ENCODE measurements around the gene SRPK3. TPM values are rescaled to one million over a fixed set of nuclear protein-coding genes. Genes with fewer than 3 reads are reported as not detected.
"Not testable (repeated sequence)": the region's sequence is repeated elsewhere in the genome, so short reads cannot be mapped to it uniquely, and the experiment has no call there.

The SRPK3 gene
- total RNA-seq, 1 donor from 2014 or later = not detected

DNA sequence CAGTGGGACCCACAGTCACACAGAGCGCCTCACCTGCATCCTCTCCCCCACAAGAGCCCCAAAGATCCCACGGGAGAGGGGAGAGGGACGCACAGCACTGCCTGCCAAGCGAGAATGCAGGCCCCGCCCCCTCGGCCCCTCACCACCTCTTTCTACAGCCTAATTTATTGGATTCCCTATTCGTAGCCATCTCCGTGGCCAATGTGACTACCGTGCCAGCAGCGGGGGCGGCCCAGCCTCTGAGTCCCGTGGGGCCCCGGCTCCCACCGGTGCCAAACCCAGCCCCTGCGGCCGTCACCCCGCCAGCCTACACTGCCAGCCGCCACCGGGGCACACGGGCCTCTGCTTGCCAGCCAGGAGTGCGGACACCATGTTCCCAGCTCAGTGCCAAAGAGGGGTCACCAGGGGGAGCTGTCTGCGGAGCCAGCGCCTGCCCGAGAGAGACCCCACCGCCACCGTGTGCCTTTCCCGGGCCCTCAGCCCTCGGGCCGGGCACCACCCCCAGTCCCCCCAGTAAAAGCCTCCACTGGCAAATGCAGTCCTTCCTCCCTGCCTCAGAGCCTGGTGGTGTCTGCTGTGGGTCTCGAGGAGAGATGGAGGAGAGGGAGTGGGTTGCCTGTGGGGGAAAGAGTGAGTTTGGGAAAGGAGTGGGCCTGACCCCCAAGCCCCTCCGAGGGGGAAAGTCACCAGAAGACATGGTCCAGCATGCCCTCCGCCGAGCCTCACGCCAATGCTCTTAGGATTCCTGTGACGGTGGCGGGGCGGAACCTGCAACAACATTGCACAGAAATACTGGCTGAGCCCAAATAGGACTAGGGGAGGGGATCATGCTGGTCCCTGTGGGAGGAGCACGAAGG, 36.4 kb upstream of the SRPK3 start:
- Mint-ChIP-seq H3K36me3 (ENCODE audit: unreplicated experiment) (peaks cover 4% of the 10 kb centered on the region), H3K4me3 (ENCODE audit: unreplicated experiment) (no peak overlapping the region), H3K9me3 (ENCODE audit: unreplicated experiment) (peaks cover 4% of the 10 kb centered on the region), H3K4me1 (ENCODE audit: unreplicated experiment) (no peaks in the 10 kb centered on the region), H3K27ac (ENCODE audit: unreplicated experiment) (no peak overlapping the region), H3K27me3 (ENCODE audit: unreplicated experiment) (no peaks in the 10 kb centered on the region)
- TF ChIP-seq, protein P1, sequence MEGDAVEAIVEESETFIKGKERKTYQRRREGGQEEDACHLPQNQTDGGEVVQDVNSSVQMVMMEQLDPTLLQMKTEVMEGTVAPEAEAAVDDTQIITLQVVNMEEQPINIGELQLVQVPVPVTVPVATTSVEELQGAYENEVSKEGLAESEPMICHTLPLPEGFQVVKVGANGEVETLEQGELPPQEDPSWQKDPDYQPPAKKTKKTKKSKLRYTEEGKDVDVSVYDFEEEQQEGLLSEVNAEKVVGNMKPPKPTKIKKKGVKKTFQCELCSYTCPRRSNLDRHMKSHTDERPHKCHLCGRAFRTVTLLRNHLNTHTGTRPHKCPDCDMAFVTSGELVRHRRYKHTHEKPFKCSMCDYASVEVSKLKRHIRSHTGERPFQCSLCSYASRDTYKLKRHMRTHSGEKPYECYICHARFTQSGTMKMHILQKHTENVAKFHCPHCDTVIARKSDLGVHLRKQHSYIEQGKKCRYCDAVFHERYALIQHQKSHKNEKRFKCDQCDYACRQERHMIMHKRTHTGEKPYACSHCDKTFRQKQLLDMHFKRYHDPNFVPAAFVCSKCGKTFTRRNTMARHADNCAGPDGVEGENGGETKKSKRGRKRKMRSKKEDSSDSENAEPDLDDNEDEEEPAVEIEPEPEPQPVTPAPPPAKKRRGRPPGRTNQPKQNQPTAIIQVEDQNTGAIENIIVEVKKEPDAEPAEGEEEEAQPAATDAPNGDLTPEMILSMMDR (IDR thresholded peaks at IDR 0.05) = no peak
- no peak for DNase-seq (ENCODE audit: extremely low spot score, unreplicated experiment)

DNA sequence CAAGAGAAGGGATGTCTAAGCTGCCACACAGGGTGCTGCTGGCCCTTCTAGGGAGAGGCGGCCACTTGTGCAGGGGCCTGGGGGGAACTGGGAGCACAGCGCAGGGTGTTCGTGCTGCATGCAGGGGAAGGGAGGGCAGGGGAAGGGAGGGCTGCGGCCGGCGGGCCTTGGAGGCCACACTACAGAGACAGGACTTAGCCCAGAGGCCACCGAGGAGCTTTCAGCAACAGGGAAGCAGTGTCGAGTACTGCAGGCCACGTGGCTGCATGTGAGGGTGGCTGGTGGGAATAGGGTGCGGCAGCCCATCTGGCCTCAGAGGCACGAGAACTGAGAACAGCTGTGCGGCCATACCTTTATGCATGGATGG, 35.8 kb upstream of the SRPK3 start:
- H3K4me1 Mint-ChIP-seq (ENCODE audit: unreplicated experiment); H3K9me3 Mint-ChIP-seq (ENCODE audit: unreplicated experiment); DNase-seq (ENCODE audit: extremely low spot score, unreplicated experiment); H3K4me3 Mint-ChIP-seq (ENCODE audit: unreplicated experiment); H3K36me3 Mint-ChIP-seq (ENCODE audit: unreplicated experiment); H3K27me3 Mint-ChIP-seq (ENCODE audit: unreplicated experiment); H3K27ac Mint-ChIP-seq (ENCODE audit: unreplicated experiment): not testable (repeated sequence)

DNA sequence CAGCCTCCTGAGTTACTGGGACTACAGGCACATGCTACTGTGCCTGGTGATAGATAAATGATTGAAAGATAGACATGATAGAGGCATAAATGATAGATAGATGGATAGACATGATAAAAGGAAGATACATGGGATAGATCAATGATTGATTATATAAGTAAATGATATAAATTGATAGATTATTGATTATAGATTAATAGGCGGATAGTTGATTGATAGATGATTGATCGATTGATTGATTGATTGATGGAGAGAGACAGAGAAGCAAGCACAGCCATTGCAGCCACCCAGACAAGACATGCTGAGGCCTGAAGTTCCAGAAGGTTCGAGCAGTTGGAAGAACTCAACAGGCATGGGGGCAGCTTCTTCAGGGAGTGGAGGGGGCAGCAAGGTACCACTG, 34.5 kb upstream of the SRPK3 start:
- Mint-ChIP-seq H3K4me1 (ENCODE audit: unreplicated experiment) (no peaks in the 10 kb centered on the region), H3K27ac (ENCODE audit: unreplicated experiment) (no peak overlapping the region), H3K4me3 (ENCODE audit: unreplicated experiment) (no peak overlapping the region), H3K9me3 (ENCODE audit: unreplicated experiment) (peaks cover 4% of the 10 kb centered on the region), H3K36me3 (ENCODE audit: unreplicated experiment) (no peaks in the 10 kb centered on the region), H3K27me3 (ENCODE audit: unreplicated experiment) (no peaks in the 10 kb centered on the region)
- no peak for DNase-seq (ENCODE audit: extremely low spot score, unreplicated experiment)
- TF ChIP-seq, protein P1 (IDR thresholded peaks at IDR 0.05) = no peak

DNA sequence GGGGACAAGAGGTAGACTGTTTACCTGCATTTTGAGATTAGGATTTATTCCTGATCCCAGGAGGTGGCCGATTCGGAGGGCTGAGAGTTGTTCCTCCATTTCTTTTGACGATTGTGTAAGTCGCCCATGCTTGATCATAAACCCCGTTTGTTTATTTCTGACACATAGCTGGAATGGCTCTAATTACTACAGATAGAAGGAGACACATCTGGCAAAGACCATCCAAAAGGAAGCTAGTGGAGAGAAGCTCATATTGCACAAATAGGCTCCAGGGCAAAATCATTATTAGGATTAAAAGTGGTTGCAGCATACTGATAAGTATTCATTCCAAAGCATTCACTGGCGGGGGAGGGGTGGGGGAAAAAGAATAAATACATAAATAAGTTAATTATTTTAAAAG, 33.9 kb upstream of the SRPK3 start:
- H3K4me1 Mint-ChIP-seq (ENCODE audit: unreplicated experiment); H3K27me3 Mint-ChIP-seq (ENCODE audit: unreplicated experiment); H3K36me3 Mint-ChIP-seq (ENCODE audit: unreplicated experiment); H3K4me3 Mint-ChIP-seq (ENCODE audit: unreplicated experiment); DNase-seq (ENCODE audit: extremely low spot score, unreplicated experiment); H3K27ac Mint-ChIP-seq (ENCODE audit: unreplicated experiment); H3K9me3 Mint-ChIP-seq (ENCODE audit: unreplicated experiment): not testable (repeated sequence)

DNA sequence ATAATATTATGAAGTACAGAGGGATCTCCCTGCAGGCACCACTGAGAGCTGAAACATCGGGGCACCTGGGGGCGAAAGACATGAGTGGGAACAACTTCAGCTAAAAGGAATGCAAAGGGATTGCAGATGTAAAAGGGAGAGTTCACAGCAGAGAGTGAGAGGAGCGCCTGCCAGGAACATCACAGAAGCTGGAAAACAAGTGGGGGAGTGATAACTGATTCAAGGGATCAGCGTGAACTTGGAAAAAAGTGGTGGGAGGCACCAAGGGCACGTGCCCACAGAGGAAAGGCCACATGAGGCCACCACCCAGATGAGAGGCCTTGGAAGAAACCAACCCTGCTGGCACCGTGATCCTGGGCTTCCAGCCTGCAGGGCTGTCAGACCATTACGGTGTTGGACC, 31.8 kb upstream of the SRPK3 start:
- H3K4me3 Mint-ChIP-seq (ENCODE audit: unreplicated experiment); H3K27ac Mint-ChIP-seq (ENCODE audit: unreplicated experiment); H3K9me3 Mint-ChIP-seq (ENCODE audit: unreplicated experiment); H3K4me1 Mint-ChIP-seq (ENCODE audit: unreplicated experiment); H3K27me3 Mint-ChIP-seq (ENCODE audit: unreplicated experiment); DNase-seq (ENCODE audit: extremely low spot score, unreplicated experiment); H3K36me3 Mint-ChIP-seq (ENCODE audit: unreplicated experiment): not testable (repeated sequence)

DNA sequence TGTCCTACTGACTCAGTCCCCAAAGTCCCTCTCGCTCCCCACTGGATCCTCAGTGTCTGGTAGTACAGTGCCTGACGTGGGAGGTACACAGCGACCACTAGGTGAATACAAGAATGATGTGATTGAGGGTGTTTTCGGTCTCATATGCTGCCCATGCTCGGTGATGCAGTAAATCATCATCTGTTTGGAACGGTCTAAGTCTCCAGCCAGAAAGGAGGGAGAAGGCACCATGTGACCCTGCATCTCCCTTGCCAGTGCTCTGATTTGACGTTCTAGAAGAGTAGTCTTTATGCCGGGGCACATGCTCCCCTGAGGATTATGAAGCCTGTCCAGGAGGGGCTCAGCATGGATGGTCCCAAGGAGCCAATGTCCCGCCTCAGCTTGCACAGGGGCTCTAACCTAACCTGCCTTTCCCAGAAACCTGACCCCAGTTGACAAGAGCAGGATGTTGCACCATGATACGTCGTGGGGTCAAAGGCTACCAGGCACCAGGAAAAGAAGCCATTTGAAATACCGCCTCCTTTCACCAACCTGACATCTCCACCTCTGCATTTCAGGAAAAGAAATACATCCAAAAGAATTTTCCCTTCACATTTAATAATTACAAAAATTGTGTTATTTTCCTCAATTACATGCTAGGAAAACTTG, 30.6 kb upstream of the SRPK3 start:
- Mint-ChIP-seq H3K4me1 (ENCODE audit: unreplicated experiment) (no peaks in the 10 kb centered on the region), H3K4me3 (ENCODE audit: unreplicated experiment) (no peak overlapping the region), H3K27me3 (ENCODE audit: unreplicated experiment) (no peaks in the 10 kb centered on the region), H3K36me3 (ENCODE audit: unreplicated experiment) (no peaks in the 10 kb centered on the region), H3K9me3 (ENCODE audit: unreplicated experiment) (peaks cover 4% of the 10 kb centered on the region), H3K27ac (ENCODE audit: unreplicated experiment) (no peak overlapping the region)
- DNase-seq (ENCODE audit: extremely low spot score, unreplicated experiment) = no peak
- TF ChIP-seq, protein P1 (IDR thresholded peaks at IDR 0.05) = no peak

Data from osteocyte (in vitro differentiated cells).